Measurements from ENCODE around the gene OTX2. TPM values are rescaled to one million over a fixed set of nuclear protein-coding genes. Genes with fewer than 3 reads are reported as not detected.

OTX2 gene
- total RNA-seq, result not detected

- ChIA-PET POLR2A (no interaction called here), CTCF (no interaction called here)
These were observed at the start of gene OTX2 for GRCh38 chr14:56810147-56810719. TSS of gene OTX2 (minus strand) at chr14:56810479. CDS start at chr14:56805456, 5,023 bp downstream.

GRCh38 chr14:56858422-56858821, 48.1 kb upstream of the OTX2 start:
- ChIA-PET POLR2A (no interaction called here), CTCF (no interaction called here)

- ChIA-PET POLR2A (no interaction called here), CTCF (no interaction called here)
These were observed 46.9 kb upstream of the OTX2 start for GRCh38 chr14:56857216-56857615.

GRCh38 chr14:56855891-56856461, 45.7 kb upstream of the OTX2 start:
- CTCF ChIA-PET, result no interaction called here
- POLR2A ChIA-PET, result no interaction called here

- ChIA-PET POLR2A (no interaction called here), CTCF (no interaction called here)
These were observed 44.0 kb upstream of the OTX2 start for GRCh38 chr14:56854325-56854724.

- CTCF ChIA-PET, result no interaction called here
These were observed 37.0 kb upstream of the OTX2 start for GRCh38 chr14:56846970-56847930.

GRCh38 chr14:56844406-56845002, 34.2 kb upstream of the OTX2 start:
- CTCF ChIA-PET, result no interaction called here
- POLR2A ChIA-PET, result no interaction called here

More at GRCh38 chr14:56846970-56847930, 37.0 kb upstream of the OTX2 start:
- POLR2A ChIA-PET, result no interaction called here

GRCh38 chr14:56841611-56842010, 31.3 kb upstream of the OTX2 start:
- ChIA-PET POLR2A (interaction anchor here (0.5 kb wide), 1 partner anchor 9 kb away, joined by 4 read pairs; no protein-coding TSS in a partner anchor), CTCF (no interaction called here)

GRCh38 chr14:56840221-56840620, 29.9 kb upstream of the OTX2 start:
- CTCF ChIA-PET, result no interaction called here
- POLR2A ChIA-PET, result no interaction called here

- CTCF ChIA-PET, result no interaction called here
- POLR2A ChIA-PET, result no interaction called here
These were observed 18.9 kb upstream of the OTX2 start for GRCh38 chr14:56829151-56829550.

GRCh38 chr14:56826214-56826613, 15.9 kb upstream of the OTX2 start:
- ChIA-PET CTCF (no interaction called here), POLR2A (interaction anchor here (0.6 kb wide), 1 partner anchor 1356 kb away, joined by 5 read pairs; no protein-coding TSS in a partner anchor)

- ChIA-PET CTCF (interaction anchor here (0.8 kb wide), 1 partner anchor 162 kb away, joined by 3 read pairs; no protein-coding TSS in a partner anchor), POLR2A (no interaction called here)
These were observed 11.7 kb upstream of the OTX2 start for GRCh38 chr14:56821805-56822610.

GRCh38 chr14:56821177-56821576, 10.9 kb upstream of the OTX2 start:
- ChIA-PET POLR2A (no interaction called here), CTCF (no interaction called here)

GRCh38 chr14:56817396-56817921, 7.2 kb upstream of the OTX2 start:
- ChIA-PET CTCF (no interaction called here), POLR2A (no interaction called here)

GRCh38 chr14:56816574-56817391, 6.5 kb upstream of the OTX2 start:
- ChIA-PET POLR2A (no interaction called here), CTCF (no interaction called here)

GRCh38 chr14:56815745-56816144, 5.5 kb upstream of the OTX2 start:
- POLR2A ChIA-PET, result no interaction called here
- CTCF ChIA-PET, result no interaction called here

GRCh38 chr14:56814969-56815700, 4.9 kb upstream of the OTX2 start:
- CTCF ChIA-PET, result no interaction called here
- POLR2A ChIA-PET, result interaction anchor here (0.6 kb wide), 1 partner anchor 233 kb away, joined by 4 read pairs; no protein-coding TSS in a partner anchor

- ChIA-PET CTCF (no interaction called here), POLR2A (interaction anchor here (0.6 kb wide), 1 partner anchor 233 kb away, joined by 4 read pairs; no protein-coding TSS in a partner anchor)
These were observed 4.3 kb upstream of the OTX2 start for GRCh38 chr14:56814519-56814959.

Data from activated CD8-positive, alpha-beta memory T cell treated with anti-CD3 and anti-CD28 coated beads for 36 hours (primary cell).